Activated effector memory CD4-positive, alpha-beta T cell treated with anti-CD3 and anti-CD28 coated beads, Interleukin-2, amount 50 U/mL, for 16 hours (primary cell): ENCODE measurements around the gene GRAP2.
A peak's percentile ranks its signal among the peaks of the same experiment; 100 is the strongest.

Experiments
- DNase-seq: peaks from one replicate; pipeline ENCODE4 v3.0.0-alpha.2; 2020

Gene GRAP2

DNA sequence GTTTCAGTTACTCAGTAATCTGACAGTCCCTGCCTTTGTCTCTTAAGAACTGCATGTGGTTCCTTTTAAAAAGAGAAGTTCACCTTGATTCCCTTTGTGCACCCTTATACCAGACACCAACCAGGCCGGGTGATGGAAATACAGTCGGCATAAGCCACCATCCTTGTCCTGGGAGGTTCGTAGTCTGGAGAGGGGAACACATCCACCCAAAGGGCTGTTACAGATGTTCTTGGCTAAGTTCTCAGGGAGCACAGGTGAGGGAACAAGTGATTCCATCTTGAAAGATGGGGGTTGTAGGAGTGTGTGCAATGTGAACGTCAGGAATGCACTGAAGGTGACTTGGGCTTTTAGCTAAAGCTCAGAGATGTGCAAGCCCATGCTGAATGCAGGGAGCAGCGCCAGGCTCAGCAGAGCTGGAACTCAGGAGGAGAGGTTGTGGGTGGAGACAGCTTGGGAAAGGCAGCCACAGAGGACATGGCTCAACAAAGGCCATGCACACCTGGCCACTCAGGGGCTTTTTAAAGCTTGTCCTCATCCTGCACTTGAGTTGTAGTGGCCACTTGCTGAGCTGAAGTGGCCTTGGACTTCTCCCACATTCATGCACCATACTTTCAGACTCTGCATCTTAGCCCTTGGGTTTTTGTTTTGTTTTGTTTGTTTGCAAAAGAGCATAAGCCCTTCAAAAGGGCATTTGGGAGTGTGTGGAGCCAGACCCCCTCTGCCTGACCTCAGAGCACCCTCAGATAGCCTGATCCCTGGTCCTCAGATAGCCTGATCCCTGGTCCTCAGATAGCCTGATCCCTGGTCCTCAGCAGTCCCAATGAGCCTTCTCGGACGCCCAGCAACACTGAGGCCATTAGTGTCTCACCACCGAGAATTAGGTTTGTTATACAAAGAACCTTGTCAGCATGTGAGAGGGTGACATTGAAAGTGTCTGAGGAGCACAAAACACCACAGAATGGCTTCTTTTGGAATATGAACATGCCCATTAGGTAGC, 46.6 kb downstream of the GRAP2 start:
- DNase-seq = no peak

DNA sequence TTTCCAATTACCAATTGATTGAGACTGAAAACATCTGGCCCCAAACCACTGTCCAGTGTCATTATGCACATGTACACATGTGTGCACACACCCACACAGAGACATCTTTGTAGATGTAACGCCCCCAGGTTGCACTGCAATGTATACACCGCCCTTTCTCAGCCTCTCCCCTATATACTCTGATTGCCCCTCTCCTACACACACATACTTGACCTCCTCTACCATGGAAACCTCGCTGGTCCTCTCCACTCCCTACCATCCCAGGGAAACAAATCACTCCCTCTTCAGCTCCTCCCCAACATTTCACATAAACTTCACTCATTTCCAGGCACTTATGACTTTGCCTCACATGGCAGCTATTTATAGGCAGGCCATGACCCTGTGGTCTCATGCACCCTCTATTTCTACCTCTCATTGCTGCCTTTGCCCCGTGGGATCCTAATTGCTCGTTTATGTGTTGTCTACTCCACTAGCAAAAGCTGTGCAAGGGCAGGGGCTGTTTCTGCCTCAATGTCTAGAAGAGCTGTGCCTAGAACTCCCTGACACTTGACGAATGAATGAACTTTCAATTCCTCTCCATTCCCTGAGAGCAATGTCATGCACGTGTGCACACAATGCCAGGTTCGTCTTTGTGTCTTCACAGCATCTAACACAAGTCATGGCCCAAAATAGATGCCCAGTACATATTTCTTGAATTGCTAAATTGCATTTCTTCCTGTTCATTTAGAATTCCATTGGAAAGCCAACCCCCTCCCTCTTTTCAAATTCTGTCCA, 49.3 kb downstream of the GRAP2 start:
- DNase-seq = no peak

DNA sequence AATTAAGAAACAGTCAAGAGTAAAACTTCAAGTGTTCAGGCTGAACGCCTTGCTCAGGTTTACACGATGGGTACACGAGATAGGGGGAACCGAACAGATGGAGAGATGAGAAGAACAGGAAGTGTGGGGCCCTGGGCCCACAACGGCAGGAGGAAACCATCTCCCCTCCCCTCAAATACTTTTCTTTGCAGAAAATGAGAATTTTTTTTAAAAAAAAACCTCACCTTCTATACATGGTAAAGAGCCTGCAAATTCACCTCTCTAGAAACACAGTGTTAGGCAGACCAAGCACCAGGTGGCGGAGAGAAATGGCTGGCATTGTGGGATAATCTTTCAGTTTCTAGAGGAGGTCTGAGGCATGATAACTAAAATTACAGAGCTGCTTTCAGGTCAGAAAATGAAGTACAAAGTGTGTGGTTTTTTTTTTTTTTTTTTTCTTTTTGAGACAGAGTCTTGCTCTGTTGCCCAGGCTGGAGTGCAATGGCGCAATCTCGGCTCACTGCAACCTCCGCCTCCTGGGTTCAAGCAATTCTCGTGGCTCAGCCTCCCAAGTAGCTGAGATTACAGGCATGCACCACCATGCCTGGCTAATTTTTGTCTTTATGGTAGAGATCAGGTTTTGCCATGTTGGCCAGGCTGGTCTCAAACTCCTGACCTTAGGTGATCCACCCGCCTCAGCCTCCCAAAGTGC, 50.9 kb downstream of the GRAP2 start:
- peak; percentile 73 for DNase-seq

DNA sequence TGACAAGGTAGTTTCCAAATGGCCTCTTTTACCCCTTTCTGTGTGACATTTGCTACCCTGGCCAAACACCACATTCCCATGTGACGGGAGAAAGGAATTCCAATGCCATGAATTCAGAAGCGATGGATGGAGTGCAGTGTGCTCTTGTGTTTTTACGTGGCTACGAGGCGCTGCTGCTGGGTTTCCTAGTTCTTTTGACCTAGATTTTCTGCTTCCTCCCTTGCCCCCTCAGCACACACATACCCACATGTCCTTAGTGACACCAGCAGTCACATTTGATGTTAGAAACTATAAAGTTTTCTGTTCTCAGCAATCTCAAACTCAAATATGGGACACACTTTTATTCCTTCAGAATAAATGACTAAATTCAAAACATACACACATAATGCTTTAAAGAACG, 51.5 kb downstream of the GRAP2 start:
- no peak for DNase-seq

DNA sequence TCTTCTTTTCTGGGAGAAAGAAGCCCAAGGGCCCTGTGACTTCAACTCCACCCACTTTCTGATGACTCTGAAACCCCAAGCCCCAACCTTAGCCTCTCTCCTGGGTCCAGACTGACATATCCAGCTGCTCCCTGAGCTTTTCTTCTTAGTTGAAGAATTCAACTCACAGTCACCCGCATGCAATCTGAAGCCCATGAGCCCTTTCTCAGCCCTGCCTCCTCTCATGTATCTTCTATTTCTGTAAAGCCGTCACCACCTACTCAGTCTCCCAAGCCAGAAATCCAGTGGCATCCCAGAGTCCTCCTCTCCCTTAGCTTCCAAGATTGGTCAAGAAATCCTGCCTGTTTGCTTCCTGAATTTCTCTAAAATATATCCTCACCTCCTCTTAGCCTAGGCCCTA, 52.2 kb downstream of the GRAP2 start:
- no peak for DNase-seq

DNA sequence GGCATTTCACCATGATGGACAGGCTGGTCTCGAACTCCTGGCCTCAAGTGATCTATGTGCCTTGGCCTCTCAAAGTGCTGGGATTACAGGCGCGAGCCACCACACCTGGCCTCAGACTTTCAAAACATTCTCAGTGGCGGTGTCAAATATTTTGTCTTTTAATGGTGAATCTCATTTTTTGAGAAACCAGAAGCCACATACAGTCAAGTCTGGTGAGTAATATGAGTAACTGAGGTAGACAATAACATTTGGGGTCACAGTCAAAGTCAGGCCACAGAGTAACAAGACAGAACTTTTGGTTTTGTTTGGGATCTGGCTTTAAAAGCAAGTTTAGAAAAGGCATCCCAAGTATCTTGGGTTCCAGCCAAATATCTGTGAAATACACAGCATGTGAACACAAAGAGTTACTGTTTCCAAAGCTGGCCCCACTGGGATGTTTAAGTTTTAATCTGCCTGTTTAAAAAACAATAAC, 53.7 kb downstream of the GRAP2 start:
- no peak for DNase-seq

DNA sequence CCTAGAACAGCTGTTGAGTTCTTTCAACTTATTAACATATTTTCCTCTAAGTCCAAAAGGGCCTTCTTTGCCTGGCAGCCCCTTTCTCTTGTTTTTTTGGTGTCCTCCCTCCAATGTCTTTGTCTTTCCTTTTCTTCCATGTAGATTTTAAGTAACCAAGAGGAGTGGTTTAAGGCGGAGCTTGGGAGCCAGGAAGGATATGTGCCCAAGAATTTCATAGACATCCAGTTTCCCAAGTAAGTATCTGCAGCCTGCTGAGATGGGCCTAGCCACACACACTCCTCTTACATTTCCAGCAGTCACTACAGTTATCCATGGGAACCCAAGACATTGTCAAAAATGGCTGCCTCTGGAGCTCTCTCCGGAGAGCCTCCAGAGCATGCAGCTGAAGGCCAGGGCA, 54.8 kb downstream of the GRAP2 start:
- DNase-seq = no peak

DNA sequence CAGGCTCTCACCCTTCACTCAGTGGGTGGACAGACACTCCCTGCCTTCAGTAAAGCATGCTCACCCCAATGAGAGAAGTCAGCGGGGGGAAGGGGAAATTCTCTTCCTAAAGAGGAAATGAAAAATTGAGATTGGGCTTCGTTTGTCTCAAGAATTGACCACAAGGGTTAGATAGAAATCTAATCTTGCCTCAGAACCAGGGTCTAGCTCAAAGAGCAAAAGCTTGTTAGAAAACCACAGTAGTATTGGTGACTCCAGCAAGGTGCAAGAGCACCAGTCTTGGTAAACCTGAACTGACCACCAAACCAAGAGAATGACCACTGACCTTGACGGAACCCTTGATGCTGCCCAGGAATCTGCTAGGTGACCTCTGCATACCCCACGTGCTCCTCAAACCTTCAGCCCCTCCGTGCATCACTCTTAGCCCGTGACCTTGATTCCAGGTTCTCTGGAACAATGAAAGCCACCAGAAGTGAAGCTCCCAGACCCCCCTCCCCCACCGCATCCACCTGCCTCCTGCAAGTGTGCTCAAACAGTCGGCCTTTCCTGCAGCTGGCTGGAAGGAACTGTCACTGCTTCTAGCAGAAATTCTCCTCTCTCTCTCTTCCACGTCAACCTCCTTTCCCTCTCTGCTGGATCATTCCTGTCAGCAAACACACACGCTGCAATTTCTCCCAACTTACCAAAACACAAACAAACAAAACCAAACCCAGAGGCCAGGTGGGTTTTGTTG, 56.2 kb downstream of the GRAP2 start:
- DNase-seq = no peak

DNA sequence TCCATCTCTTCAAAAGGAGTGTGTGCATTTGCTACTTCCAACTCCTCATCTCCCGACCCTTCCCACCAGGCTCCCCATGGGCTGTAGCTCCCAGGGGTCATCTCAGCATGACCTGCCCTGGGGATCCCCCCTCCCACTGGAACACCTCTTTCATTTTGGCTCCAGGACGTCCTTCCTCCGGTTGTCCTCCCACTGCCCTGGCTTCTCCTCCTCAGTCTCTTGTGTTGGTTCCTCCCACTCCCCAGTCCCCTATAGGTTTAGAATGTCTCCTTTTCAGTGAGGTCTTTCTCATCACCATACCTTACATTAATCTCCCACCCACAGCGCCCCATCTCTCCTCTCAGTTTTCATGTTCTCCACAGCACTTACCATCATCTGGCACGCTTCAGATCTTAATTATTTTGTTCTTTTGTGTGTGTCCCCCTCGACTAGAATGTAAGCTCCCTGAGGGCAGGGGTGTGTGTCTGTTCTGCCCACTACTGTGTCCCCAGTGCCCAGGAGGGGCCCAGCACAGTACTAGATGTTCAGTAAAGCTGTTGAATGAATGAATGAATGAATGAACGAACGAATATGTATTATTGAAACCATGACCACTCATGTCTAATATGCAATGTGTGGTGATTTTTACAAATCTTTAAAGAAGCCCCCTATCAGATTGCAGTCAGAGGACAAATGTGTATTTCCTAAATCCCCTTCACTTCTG, 57.3 kb downstream of the GRAP2 start:
- no peak for DNase-seq

DNA sequence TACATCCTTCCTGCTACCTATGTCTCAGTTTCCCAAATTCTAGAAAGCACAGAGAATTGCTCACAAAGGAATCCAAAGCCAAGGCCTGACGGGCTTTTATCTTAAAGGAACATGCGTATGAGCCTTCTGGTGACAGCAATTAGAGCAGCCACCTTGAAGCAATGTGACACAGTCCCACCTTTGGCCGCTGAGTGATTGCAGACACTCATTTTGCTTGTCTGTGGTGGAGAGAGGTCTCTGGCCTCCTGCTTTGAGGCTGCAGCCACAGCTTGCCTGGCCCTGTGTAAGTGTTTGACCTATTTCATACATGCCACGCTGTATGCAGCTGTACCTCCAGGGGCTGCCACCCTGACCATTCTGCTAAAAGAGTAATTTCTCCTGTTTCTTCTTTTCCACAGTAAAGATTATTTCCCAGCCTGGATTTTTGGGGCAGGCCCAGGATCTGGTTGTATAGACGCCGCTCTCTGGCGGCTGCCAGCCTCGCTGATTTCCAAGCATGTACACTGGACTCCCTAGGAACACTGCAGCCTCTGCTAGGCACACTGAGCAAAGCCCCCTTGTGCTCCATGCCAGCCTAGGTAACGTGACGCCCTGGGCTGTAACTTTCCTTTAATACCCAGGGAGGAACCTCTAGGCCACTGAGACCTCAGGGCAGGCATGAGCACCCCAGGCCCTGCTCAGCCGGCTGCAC, 58.2 kb downstream of the GRAP2 start:
- DNase-seq = no peak

DNA sequence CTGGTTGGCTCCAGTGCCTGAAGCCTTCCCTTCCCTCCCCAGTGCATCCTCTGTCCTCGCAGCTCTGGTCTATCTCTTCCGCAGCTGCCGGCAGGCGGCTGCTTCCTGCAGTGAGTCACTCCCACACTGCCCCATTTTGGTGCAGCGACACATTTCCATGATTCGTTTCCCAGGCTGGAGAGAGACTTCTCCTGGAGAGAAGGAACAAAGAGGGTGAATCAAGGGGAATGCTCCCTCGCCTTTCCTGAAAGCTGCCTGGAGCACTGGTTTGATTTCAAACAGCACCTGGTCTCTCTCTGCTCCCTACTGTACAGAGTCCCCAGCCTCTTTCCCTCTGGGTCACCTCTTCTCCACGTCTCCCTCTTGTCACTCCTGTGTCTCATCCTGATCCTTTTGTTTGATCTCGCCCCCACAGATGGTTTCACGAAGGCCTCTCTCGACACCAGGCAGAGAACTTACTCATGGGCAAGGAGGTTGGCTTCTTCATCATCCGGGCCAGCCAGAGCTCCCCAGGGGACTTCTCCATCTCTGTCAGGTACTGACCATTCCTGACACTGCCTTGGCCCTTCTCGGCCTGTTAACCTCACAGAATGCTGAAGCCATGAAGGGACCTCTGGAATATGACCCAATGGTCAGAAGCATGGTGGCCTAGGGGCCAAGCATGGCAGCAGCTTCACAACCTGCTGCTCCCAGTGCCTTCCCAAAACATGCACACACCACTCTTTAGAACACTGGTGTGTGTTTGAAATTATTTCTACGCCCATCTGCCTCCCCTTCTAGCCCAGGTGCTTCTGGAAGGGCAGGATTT, 59.0 kb downstream of the GRAP2 start, which contains the start of gene TMA7B:
Gene TMA7B (plus strand): TSS at position 758 of the 808 bp plus-strand sequence. CDS start 3,978 bp downstream, outside the sequence.
- peak; percentile 78 for DNase-seq

DNA sequence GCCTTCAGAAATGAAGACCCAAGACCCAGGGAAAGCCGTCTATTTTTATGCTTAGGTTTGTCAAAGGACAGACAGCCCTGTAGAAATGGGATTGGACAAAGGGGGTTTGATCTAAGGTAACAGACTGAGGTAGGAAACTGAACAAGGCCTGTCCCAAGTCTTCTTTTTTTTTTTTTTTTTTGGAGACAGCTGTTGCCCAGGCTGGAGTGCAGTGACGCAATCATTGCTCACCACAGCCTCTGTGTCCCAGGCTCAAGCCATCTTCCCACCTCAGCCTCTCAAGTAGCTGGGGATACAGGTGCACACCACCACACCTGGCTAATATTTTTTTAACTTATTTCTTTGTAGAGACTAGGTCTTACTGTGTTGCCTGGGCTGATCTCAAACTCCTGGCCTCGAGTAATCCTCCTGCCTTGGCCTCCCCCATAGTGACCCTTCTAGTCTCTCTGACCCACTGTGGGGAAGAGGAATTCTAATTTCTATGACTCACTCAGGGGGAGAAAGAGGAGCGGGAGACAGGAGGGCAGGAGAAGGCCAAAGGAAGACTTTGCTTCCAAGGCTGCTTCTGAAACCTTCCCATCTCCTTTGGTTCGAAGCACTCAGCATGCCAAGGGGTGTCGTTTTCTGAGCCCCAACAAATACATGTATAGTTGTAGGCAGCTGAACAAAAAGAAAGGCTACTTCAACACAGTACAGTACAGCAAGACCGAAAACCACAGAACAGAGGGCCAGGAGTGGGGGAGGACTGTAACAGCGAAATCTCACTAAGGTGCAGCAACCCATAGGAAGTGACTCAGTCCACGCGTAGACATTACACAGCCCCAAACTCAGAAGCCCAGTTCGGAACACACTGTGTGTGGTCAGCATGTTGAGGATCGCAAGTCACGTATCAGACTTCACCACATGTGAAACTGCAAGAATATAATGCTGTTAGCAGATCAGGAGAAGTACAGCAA, 60.2 kb downstream of the GRAP2 start:
- peak; percentile 87 for DNase-seq

DNA sequence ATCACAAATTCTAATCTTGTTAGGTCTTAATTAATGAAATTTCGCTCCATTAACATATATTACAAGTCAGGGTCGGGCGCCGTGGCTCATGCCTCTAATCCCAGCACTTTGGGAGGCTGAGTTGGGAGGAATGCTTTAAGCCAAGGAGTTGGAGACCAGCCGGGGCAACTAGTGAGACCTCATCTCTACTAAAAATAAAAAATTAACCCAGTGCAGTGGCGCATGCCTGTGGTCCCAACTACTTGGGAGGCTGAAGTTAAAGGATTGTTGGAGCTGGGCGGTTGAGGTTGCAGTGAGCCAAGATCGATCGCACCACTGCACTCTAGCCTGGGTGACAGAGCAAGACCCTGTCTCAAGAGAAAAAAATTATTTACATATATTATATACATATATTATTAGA, 61.2 kb downstream of the GRAP2 start:
- no peak for DNase-seq

DNA sequence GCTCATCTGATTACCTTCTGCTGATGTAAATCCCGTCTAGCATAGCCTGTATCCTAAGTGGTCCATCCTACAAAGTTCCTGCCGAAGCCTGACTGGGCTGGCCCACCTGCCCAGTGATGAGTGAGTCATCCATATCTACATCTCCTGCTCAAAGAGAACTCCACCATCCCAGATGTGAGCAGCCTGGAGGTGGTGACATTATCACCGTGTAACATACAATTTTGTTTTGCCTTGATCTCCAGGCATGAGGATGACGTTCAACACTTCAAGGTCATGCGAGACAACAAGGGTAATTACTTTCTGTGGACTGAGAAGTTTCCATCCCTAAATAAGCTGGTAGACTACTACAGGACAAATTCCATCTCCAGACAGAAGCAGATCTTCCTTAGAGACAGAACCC, 64.9 kb downstream of the GRAP2 start:
- DNase-seq = no peak

DNA sequence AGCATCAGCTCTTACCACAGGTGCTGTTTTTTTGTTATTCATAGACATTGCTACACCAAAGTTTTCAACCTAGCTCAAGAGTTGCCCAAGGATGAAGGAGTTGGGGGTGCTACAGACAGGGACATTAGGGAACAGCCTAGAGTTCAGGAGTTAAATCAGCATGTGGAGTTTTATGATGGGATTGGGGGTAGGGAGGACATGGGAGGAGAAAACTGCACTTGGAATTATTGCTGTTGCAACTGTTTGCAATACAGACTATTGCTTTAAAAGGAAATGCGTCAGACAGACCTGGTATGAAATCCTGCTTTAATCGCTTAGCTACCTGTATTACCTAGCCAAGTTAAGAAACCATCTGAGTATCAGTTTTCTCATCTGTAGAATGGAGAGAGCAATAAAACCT, 65.6 kb downstream of the GRAP2 start:
- DNase-seq = no peak

DNA sequence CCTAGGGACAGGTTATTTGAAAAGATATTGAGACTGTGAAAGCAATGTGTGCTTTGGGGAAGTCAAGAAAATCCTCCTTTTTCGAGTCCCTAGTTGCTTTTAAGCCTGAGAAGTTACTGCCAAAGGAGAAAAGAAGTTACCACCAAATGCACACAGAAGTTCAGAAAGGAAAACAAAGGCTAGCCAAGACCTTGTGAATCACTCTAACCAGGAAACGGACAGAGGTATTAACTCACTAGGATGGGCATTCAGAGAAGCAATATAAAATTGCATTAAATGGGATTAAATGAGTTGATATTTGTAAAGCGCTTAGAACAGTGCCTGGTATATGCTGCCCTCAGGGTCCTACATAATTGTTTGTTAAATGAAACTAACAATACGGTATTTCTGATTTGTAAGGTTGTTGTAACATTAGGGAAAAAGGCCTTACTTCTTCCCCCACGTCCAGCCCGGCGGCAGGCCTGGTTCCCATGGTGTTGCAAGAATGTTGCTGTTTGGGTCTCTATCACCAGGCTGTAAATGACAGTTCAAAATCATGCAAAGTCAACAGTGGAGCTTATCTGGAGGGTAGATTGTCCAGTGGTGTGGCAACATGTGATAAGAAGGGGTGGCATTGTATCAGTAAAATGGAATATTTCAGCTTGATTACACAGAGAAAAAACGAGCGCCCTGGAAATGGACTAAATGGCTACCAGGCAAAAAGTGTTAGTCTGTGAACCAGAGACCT, 66.4 kb downstream of the GRAP2 start:
- DNase-seq = no peak

DNA sequence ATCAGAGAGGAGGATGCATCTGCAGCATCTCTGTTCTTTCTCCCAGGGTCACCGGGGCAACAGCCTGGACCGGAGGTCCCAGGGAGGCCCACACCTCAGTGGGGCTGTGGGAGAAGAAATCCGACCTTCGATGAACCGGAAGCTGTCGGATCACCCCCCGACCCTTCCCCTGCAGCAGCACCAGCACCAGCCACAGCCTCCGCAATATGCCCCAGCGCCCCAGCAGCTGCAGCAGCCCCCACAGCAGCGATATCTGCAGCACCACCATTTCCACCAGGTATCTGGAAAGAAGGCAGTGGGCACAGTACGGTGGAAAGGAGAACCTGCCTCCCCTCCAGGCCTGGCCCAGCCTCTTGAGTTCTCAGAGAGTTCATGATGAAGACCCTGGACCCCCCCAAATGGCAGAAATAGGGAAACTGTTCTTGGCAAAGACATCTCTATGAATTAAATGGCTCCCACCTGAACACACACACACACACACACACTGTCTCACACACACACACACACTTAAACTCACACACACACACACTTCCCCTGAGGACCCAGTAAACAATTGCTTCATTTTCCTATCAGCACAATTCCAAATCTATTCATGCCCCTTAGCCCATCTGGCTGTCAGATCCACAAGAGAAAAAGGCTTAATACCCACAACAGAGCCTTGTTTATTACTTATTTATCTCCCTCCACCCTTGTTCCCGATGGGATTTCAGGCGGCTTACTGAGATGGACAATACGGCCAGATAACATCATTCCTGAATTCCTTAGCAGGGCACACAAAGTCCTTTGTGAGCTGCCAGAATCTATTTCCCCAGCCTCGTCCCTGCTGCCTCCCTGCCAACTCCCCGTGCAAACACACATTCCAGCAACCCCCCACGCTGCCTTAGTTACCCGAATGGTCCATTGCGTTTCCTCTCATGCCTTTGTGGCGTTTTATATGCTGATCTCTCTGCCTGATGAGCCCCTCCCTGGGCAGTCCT, 67.4 kb downstream of the GRAP2 start:
- no peak for DNase-seq
